Measurements from ENCODE around the gene PARP12.

The PARP12 gene

GRCh38 chr7:139987691-139988516, 74.8 kb downstream of the PARP12 start:
- DNase-seq, result no peak

- DNase-seq, result no peak
Measured at GRCh38 chr7:139985811-139986210, 76.9 kb downstream of the PARP12 start.

DNA sequence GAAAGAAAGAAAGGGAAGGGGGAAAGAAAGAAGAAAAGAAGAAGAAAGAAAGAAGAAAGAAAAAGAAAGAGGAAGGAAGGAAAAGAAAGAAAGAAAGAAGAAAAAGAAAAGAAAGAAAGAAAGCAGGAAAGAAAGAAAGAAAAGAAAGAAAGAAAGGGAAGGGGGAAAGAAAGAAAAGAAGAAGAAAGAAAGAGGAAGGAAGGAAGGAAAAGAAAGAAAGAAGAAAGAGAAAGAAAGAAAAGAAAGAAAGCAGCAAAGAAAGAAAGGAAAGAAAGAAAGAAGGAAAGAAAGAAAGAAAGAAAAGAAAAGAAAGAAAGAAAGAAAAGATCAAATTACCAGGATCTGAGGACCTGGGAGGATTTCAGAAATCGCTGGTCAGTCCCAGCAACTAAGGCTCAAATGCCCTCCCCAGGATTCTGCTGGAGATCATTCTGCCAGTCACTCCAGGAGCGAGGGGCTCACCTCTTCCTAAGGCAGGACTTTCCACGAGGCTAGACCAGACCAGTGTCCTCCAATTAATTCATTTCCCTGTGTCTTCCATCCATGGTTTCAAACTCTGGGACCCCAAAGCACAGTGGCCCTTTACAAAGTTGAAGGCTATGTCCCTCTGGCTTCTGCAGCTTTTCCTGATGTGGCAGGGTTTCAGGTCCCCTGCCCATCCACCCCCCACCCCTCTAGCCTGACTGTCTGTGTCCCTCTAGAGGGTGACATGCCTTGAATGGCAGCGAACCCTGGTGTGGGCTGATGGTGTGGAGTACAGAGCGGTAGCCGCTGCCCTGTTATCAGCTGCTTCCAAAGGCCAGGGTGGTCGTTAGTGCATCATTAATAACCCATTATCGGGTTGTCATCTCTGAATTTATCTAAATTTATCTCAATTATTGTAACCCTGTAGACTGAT, 77.9 kb downstream of the PARP12 start:
- DNase-seq, result no peak

- DNase-seq, result no peak
Measured at GRCh38 chr7:139982927-139983920, 79.5 kb downstream of the PARP12 start.

GRCh38 chr7:139981511-139981895, 81.2 kb downstream of the PARP12 start:
- DNase-seq, result no peak

DNA sequence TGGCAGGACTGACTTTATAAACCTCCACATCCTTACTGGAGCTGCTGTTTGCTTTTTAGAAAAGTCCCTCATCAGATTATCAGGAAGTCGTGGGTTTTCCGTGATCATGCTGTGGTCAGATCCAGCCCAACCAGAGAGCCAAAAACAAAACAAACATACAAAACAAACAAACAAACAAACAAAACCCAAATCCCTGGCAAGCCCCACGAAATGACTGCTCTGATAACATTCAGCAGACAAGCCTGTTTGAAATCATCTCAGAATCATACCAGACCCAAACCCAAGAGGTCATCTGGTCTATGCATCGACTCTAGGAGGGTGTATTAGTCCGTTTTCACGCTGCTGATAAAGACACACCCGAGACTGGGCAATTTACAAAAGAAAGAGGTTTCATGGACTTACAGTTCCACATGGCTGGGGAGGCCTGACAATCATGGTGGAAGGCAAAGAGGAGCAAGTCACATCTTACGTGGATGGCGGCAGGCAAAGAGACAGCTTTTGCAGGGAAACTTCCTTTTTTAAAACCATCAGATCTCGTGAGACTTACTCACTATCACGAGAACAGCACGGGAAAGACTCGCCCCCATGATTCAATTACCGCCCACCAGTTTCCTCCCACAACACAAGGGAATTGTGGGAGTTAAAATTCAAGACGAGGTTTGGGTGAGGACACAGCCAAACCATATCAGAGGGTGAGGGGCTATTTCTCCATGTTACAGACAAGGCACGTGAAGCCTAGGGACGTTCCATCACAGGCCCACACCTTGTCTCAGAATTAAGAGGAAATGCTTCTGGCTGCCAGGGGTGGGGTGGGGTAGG, 85.7 kb downstream of the PARP12 start:
- DNase-seq, result no peak

DNA sequence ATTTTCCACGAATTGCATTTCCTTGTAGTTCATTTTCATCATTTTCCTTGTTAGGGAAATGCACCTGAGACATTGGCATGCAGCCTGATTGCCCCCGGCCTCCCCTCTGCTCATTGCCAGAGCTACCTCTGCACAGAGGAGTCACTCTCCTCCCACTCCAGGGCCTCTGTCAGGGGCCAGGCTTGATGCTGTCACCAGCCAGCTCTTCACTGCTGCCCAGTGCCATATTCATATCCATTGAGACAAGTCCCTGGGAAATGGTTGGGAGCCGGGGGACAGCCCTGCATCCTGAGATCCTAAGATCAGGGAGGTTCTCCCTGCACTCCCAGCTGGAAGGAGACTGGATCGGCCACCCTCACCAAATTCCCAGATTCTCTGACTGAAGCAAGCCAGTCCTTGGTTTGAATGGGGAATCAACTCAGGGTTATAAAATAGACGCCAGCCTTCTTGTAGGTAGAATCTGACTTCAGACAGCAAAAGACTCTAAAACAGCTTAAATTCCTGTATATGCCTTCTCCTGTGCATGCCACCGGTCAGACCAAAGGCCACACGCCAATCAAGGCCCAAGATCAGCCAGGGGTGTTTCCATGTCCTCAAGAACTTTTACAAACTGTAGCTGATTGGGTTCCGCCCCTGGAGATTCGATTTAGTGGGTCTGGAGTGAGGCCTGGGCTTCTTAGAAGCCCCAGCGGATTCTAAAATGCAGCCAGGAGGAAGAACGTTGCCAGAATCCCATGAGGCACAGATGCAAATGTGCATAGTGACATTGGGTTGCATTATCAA, 86.5 kb downstream of the PARP12 start:
- no peak for DNase-seq

GRCh38 chr7:139974179-139974811, 88.5 kb downstream of the PARP12 start:
- no peak for DNase-seq

All from stimulated activated CD8-positive, alpha-beta memory T cell treated with anti-CD3 and anti-CD28 coated beads, Interleukin-4, amount 100 ng/mL, for 48 hours (primary cell).